H1 (cell line): Measurements from ENCODE around the gene TEX10.

ENCODE experiments used
- ATF3 ChIP-seq: IDR thresholded peaks from 2 replicates; pipeline ENCODE4 v1.6.1; 2011; ENCODE audit warnings: low read depth, mild to moderate bottlenecking, low read length; ENCODE audit not compliant: insufficient read depth
- CHD2 ChIP-seq: IDR thresholded peaks from 2 replicates; pipeline ENCODE4 v1.6.1; 2012; ENCODE audit warnings: low read length, improper control_type of control experiment
- CTCF ChIP-seq, 3 experiments: IDR thresholded peaks; 1 replicate in 2 of 3; 2 replicates in 1 of 3; pipeline versions ENCODE4 v1.5.1 to v1.6.1; 2011; ENCODE audit warnings: low read length in 3 of 3, mild to moderate bottlenecking in 3 of 3, inconsistent platforms in 2 of 3, low read depth in 1 of 3, moderate library complexity in 1 of 3; ENCODE audit not compliant: insufficient read depth in 1 of 3; ENCODE audit errors: control extremely low read depth in 1 of 3
- EZH2 ChIP-seq: fragments of 200-600 bp; sonication (generic); IDR thresholded peaks from 2 replicates; pipeline ENCODE4 v1.7.1; 2012; ENCODE audit warnings: low read depth, mild to moderate bottlenecking, moderate library complexity, low read length, inconsistent platforms; ENCODE audit not compliant: severe bottlenecking
- GABPA ChIP-seq: IDR thresholded peaks from 2 replicates; pipeline ENCODE4 v1.6.1; 2011; ENCODE audit warnings: mild to moderate bottlenecking, low read length, moderate library complexity, borderline replicate concordance; ENCODE audit not compliant: insufficient read depth
- HDAC2 ChIP-seq, 2 experiments: fragments of 300-600 bp in 1 of 2; sonication (generic) in 1 of 2; IDR thresholded peaks; 2 replicates each; pipeline ENCODE4 v1.6.1; 2011 to 2012; ENCODE audit warnings: low read depth in 2 of 2, low read length in 2 of 2, mild to moderate bottlenecking in 2 of 2, moderate library complexity in 2 of 2, borderline replicate concordance in 1 of 2, inconsistent platforms in 1 of 2
- HDAC6 ChIP-seq: IDR thresholded peaks from one replicate; pipeline ENCODE4 v1.7.1; 2012; ENCODE audit warnings: low read depth, mild to moderate bottlenecking, inconsistent platforms, low read length, moderate library complexity
- POLR2A ChIP-seq, 2 experiments: IDR thresholded peaks; 1 replicate in 1 of 2; 2 replicates in 1 of 2; pipeline ENCODE4 v1.6.1; 2011; ENCODE audit warnings: low read depth in 2 of 2, low read length in 2 of 2, mild to moderate bottlenecking in 2 of 2; ENCODE audit errors: control extremely low read depth in 1 of 2
- POLR2AphosphoS5 ChIP-seq: IDR thresholded peaks from 2 replicates; pipeline ENCODE4 v1.6.1; 2011; ENCODE audit warnings: low read depth, low read length
- RAD21 ChIP-seq, 2 experiments: IDR thresholded peaks in 1 of 2; conservative IDR thresholded peaks in 1 of 2; 2 replicates each; pipeline ENCODE4 v1.6.1; 2011; ENCODE audit warnings: low read depth in 2 of 2, low read length in 2 of 2, improper control_type of control experiment in 1 of 2, inconsistent platforms in 1 of 2, mild to moderate bottlenecking in 1 of 2, moderate library complexity in 1 of 2
- RBBP5 ChIP-seq: IDR thresholded peaks from 2 replicates; pipeline ENCODE4 v1.7.1; 2012; ENCODE audit warnings: low read depth, mild to moderate bottlenecking, inconsistent platforms, low read length, moderate library complexity, borderline replicate concordance
- SIN3A ChIP-seq, 2 experiments: IDR thresholded peaks in 1 of 2; conservative IDR thresholded peaks in 1 of 2; 2 replicates each; pipeline ENCODE4 v1.6.1; 2011 to 2012; ENCODE audit warnings: low read length in 2 of 2, improper control_type of control experiment in 1 of 2, low read depth in 1 of 2, mild to moderate bottlenecking in 1 of 2
- SP1 ChIP-seq: IDR thresholded peaks from 2 replicates; pipeline ENCODE4 v1.6.1; 2011; ENCODE audit warnings: low read depth, low read length
- SRF ChIP-seq: IDR thresholded peaks from 2 replicates; pipeline ENCODE4 v1.6.1; 2011; ENCODE audit warnings: mild to moderate bottlenecking, low read depth, low read length, moderate library complexity

- TF ChIP-seq SRF (no peak), POLR2A (IDR thresholded peaks at IDR 0.05; ENCODE audit: control extremely low read depth in 1 of 2, low read depth in 2 of 2, low read length in 2 of 2) (no peak), CTCF (IDR thresholded peaks at IDR 0.05; ENCODE audit: control extremely low read depth in 1 of 3, insufficient read depth in 1 of 3, low read depth in 1 of 3, low read length in 3 of 3) (no peak), HDAC2 (IDR thresholded peaks at IDR 0.05; ENCODE audit: borderline replicate concordance in 1 of 2, low read depth in 2 of 2, low read length in 2 of 2) (no peak), HDAC6 (no peak), EZH2 (no peak), POLR2AphosphoS5 (no peak), RAD21 (IDR thresholded peaks at IDR 0.05 in 1 of 2, conservative IDR thresholded peaks at IDR 0.05 in 1 of 2; ENCODE audit: low read depth in 2 of 2, low read length in 2 of 2) (no peak), CHD2 (no peak), RBBP5 (no peak), SP1 (no peak), GABPA (no peak), ATF3 (no peak), SIN3A (conservative IDR thresholded peaks at IDR 0.05 in 1 of 2, IDR thresholded peaks at IDR 0.05 in 1 of 2; ENCODE audit: low read depth in 1 of 2, low read length in 2 of 2) (no peak)
Observed at GRCh38 chr9:100354121-100354800, 1.5 kb upstream of the TEX10 start.
